Medulla oblongata (tissue), 1 donor: ENCODE data around the gene UIMC1.
"Not testable (repeated sequence)": the region's sequence is repeated elsewhere in the genome, so short reads cannot be mapped to it uniquely, and the experiment has no call there.

Experiments
- DNase-seq: peaks from one replicate; pipeline ENCODE4 v3.0.0-alpha.2; 2015; ENCODE audit errors: extremely low spot score

UIMC1 gene

GRCh38 chr5:176883700-176884570 lies 122.6 kb downstream of the UIMC1 start:
- DNase-seq, result no peak

DNA sequence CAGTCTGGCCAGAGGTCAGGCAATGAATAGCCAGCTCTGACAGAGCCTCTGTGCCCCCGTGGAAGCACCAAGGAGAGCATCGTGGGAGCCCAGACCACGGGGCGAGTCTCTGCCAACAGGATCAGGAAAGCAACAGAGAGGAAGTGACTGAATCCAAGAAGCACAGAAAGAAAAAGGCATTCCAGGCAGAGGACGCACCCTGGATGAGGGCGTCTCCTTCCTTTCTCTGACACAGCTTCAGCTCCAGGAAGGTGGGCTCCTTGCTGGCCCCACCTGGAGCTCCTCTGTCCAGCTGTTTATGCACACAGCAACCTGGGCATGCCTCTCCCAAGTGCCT lies 124.0 kb downstream of the UIMC1 start:
- no peak for DNase-seq

DNA sequence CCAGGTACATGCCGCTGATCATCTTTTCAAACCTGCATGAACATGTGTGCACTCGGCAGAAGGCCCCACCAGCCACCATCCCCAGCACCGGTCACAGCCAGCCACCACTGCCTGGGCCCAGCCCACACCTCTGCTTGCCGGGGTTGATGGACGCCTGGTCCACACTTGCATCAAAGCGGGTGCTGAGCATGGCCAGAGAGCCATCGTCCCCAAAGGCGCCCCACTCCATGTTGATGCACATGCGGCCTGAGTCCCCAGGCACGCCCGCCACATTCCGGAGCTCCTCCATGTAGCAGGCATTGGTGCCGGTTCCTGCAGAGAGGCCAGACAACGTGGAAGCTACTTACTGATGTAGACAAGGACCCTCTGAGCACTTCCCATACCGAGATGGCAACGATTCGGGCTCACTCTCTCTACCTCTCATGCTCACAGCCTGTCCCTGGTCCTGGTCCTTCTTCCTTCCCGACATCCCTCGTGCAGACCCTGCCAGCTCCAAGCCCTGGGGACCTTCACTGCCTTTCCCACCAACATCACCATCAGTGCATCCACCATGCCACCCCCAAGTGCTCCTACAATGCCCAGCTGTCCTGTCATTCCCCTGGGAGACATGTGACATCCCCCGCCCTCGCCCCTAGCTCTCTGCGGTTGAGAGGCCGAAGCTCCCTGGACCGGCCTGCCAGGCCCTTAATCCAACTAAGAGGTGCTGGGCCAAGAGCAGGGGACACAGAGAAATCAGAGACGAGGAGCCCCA lies 124.6 kb downstream of the UIMC1 start:
- no peak for DNase-seq

DNA sequence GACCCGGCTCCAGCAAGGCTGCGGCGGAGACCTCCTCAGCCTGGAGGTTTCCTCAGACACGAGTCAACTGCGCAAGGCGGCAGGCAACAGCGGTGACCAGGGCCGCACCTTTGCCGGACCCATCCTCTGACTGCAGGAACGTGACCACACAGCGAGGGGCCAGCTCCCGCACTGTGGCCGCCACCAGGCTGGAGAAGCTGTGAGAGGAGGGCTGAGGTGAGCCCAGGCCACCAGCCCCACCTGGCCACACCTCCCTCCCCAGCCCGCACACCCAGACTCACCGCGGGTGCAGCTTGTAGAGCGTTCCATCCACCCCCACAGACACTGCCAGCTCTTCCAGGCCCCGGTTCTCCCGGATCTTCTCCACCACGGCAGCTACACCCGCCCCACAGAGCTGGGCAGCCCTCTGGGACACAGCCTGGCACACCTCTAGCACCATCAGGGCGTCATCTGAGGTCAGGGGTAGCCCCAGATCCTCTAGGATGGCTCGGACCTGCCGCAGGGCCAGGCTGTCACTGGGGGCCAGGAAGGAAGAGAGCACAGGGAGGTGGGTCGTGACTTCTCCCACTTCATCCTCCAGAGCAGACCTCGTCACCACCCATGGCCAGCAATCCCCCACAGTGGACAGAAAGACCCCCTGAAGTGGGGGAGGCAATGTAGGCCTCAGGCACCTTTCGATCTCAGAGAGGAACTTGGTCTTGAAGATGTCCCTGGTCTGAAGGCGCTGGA lies 125.4 kb downstream of the UIMC1 start:
- no peak for DNase-seq

GRCh38 chr5:176880366-176881020 lies 126.1 kb downstream of the UIMC1 start:
- no peak for DNase-seq

GRCh38 chr5:176879663-176880361 lies 126.8 kb downstream of the UIMC1 start:
- no peak for DNase-seq

DNA sequence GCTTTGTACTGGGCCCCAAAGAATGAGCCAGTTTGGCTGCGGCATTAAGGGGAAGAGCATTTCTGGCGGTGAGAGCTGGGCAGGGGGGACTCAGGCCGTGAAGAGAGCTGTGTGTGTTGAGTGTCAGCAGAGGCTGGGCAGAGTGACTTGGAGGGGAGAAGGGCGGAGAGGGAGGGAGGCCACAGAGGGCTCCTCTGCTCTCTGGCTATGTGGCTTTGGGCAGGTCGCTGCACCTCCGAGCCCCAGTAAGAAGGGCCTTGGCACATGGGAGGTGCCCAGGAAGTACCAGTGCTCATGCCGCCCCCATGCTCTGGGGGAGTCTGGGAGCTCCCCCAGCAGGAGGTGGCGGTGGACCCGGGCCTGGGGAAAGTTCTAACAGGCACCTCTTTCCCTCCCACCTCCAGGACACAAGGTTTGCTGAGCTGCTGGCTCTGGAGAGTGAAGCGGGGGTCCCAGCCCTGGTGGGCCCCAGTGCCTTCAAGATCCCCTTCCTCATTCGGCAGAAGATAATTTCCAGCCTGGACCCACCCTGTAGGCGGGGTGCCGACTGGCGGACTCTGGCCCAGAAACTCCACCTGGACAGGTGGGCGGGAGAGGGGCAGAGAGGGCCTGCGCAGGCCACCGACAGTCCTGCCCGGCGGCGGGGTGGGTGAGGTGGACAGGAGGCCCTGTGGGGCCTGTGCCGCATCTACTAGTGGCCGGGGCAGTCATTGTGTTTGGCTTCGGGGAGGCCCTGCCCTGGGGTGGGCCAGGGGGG lies 127.5 kb downstream of the UIMC1 start:
- no peak for DNase-seq

GRCh38 chr5:176878463-176878862 lies 128.1 kb downstream of the UIMC1 start:
- no peak for DNase-seq

DNA sequence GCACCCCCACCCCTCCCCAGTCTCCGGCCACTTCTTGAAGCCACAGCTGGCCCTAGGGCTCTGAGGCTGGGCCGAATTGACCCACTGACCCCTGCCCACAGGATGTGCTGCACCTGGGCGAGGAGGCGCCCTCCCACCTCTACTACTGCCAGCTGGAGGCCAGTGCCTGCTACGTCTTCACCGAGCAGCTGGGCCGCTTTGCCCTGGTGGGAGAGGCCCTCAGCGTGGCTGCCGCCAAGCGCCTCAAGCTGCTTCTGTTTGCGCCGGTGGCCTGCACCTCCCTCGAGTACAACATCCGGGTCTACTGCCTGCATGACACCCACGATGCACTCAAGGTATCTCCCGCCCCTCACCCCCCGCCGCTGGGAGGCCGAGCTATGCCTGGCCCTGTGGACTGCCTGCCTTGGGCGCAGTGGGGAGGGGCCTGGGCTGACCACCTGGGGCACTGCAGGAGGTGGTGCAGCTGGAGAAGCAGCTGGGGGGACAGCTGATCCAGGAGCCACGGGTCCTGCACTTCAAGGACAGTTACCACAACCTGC lies 128.7 kb downstream of the UIMC1 start:
- DNase-seq, result no peak

- no peak for DNase-seq
Measured at GRCh38 chr5:176876506-176877431, 129.8 kb downstream of the UIMC1 start.

DNA sequence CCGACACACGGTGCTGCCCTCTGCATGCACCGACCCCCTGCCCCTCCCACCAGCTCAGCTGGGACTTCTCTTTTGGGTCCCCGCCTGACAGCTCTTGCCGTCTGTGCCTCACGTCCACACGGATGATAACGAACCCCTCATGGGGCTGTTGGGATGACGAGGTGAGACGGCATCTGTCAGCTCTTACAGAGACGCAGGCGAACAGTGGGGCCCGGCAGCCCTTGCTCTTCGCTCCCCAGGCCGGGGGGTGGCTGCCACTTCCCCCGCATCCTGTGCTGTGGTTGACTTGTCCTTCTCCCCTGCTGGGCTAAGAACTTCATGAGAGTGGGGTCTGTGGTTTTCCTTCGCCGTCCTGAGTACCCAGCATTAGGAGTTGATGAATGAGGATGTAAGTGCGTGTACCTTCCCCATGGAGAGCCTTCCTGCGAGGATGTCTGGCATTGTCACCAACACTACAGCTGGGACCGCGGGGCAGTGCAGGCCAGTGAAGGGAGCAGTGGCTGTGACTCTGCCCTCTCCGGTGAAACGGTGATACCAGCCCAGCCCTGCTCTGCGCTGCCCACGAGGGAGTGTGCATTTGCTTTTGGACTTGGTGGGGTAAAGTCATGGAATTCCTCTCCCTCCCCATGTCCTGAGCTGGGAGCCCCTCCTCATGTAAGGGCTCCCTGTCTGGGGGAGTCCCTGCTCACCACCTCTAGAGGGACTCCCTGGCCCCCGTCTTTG lies 130.6 kb downstream of the UIMC1 start:
- no peak for DNase-seq

- no peak for DNase-seq
Measured at GRCh38 chr5:176875014-176875550, 131.5 kb downstream of the UIMC1 start.

DNA sequence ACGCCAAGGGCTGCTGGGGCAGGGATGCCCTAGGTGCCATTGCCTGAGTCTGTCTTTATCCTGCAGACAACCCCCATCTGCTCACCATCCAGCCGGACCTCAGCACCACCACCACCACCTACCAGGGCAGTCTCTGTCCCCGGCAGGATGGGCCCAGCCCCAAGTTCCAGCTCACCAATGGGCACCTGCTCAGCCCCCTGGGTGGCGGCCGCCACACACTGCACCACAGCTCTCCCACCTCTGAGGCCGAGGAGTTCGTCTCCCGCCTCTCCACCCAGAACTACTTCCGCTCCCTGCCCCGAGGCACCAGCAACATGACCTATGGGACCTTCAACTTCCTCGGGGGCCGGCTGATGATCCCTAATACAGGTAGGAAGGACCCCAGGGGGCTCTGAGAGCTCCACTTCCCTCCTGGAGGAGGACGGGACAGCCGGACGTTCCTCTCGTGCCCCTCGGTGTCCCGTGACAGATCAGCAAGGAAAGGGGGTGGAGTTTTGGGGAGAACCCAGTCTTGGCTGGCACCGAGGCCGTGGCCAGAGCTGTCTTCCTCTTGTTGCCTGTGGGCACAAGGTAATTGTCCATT lies 132.3 kb downstream of the UIMC1 start:
- DNase-seq, result no peak

DNA sequence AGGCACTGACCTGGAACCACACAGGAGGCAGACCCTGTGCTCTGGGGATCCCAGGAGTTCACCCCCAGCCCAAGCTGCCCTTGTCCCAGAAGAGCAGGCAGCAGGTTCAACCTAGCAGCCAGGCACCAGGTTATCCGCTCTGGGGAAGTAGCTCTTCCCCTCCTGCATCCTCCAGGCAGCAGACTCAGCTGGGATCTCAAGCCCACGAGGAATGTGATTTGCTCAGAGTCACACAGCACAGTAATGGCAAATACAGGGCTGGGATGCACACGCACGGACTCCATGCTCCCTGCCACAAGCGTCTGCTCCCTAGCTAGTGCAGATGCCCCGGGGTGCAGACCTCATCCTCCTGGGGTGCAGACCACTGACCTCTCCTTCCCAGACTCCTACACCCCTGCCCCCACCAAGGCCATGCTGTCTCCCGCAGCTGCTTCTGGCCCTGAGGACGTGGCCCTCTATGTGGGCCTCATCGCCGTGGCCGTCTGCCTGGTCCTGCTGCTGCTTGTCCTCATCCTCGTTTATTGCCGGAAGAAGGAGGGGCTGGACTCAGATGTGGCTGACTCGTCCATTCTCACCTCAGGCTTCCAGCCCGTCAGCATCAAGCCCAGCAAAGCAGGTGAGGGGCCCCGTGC lies 132.9 kb downstream of the UIMC1 start:
- no peak for DNase-seq

DNA sequence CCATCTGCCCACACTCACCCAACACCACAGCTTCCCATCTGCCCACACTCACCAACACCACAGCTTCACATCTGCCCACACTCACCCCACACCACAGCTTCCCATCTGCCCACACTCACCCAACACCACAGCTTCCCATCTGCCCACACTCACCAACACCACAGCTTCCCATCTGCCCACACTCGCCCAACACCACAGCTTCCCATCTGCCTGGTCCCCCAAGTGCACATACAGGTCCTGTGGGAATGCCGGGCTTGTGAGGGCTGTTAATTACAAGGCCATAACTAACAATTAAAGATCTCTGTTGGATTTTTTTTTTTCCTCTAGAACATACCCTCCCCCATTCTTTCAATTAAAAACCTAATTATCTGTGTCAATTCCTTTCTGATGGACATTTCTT lies 133.6 kb downstream of the UIMC1 start:
- not testable (repeated sequence) for DNase-seq

DNA sequence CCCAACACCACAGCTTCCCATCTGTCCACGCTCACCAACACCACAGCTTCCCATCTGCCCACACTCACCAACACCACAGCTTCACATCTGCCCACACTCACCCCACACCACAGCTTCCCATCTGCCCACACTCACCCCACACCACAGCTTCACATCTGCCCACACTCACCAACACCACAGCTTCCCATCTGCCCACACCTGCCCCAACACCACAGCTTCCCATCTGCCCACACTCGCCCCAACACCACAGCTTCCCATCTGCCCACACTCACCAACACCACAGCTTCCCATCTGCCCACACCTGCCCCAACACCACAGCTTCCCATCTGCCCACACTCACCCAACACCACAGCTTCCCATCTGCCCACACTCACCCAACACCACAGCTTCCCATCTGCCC lies 134.0 kb downstream of the UIMC1 start:
- not testable (repeated sequence) for DNase-seq

DNA sequence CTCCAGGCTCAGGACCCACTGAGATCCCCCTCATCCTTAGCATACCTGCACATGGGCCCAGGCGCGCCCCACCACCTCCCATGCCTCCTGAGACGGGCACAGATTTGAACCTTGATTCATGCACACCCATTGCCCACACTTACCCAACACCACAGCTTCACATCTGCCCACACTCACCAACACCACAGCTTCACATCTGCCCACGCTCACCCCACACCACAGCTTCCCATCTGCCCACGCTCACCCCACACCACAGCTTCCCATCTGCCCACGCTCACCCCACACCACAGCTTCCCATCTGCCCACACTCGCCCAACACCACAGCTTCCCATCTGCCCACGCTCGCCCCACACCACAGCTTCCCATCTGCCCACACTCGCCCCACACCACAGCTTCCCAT lies 135.9 kb downstream of the UIMC1 start:
- DNase-seq, result not testable (repeated sequence)
